Forelimb muscle (tissue), 1 donor: ENCODE data around the gene PLD1. TPM values are rescaled to one million over a fixed set of nuclear protein-coding genes. Genes with fewer than 3 reads are reported as not detected.
"Not testable (repeated sequence)": the region's sequence is repeated elsewhere in the genome, so short reads cannot be mapped to it uniquely, and the experiment has no call there.

Experiments
- DNase-seq: peaks from one replicate; pipeline ENCODE4 v3.0.0-alpha.2; 2013; ENCODE audit warnings: low read depth
- polyA plus RNA-seq: library from polyadenylated mRNA; unstranded; fragments of 120-200 nt; gene quantifications from one replicate; pipeline ENCODE4 v1.2.1, GENCODE V29; 2013; ENCODE audit not compliant: insufficient read length

The PLD1 gene
- polyA plus RNA-seq, 1 donor: 11.3 TPM

GRCh38 chr3:171770689-171771620 is 39.3 kb downstream of the PLD1 start:
- peak; percentile 86 for DNase-seq

- DNase-seq: no peak
These were observed 40.8 kb downstream of the PLD1 start for GRCh38 chr3:171769461-171769860.

- no peak for DNase-seq
These were observed 41.3 kb downstream of the PLD1 start for GRCh38 chr3:171768986-171769385.

- DNase-seq: no peak
These were observed 41.9 kb downstream of the PLD1 start for GRCh38 chr3:171768281-171768900.

GRCh38 chr3:171765511-171765887 is 44.8 kb downstream of the PLD1 start:
- DNase-seq: no peak

- DNase-seq: no peak
These were observed 46.9 kb downstream of the PLD1 start for GRCh38 chr3:171763392-171763791.

- DNase-seq: no peak
These were observed 49.8 kb downstream of the PLD1 start for GRCh38 chr3:171760477-171760876.

- DNase-seq: no peak
These were observed 52.2 kb downstream of the PLD1 start for GRCh38 chr3:171758109-171758508.

GRCh38 chr3:171757361-171758034 is 52.8 kb downstream of the PLD1 start:
- no peak for DNase-seq

- peak; percentile 41 for DNase-seq
These were observed 54.6 kb downstream of the PLD1 start for GRCh38 chr3:171755656-171756055.

- DNase-seq: no peak
These were observed 55.2 kb downstream of the PLD1 start for GRCh38 chr3:171755015-171755589.

GRCh38 chr3:171753665-171754408 is 56.4 kb downstream of the PLD1 start:
- no peak for DNase-seq

GRCh38 chr3:171753025-171753472 is 57.2 kb downstream of the PLD1 start:
- DNase-seq: no peak

- no peak for DNase-seq
These were observed 58.0 kb downstream of the PLD1 start for GRCh38 chr3:171752329-171752728.

- DNase-seq: no peak
These were observed 61.2 kb downstream of the PLD1 start for GRCh38 chr3:171749124-171749523.

GRCh38 chr3:171748064-171748924 is 62.0 kb downstream of the PLD1 start:
- DNase-seq: no peak

GRCh38 chr3:171747223-171747920 is 62.9 kb downstream of the PLD1 start:
- DNase-seq: no peak

- DNase-seq: not testable (repeated sequence)
These were observed 63.7 kb downstream of the PLD1 start for GRCh38 chr3:171746320-171747222.
